ENCODE data around the gene GLB1L.

Gene GLB1L

GRCh38 chr2:219199470-219200211 is 45.6 kb downstream of the GLB1L start:
- no peak overlapping the region for H3K4me3 ChIP-seq (replicated peaks in 1 of 2; ENCODE audit: low read depth in 2 of 2, low read length in 2 of 2)
- DNase-seq (ENCODE audit: low read depth in 2 of 2), result no peak
- TF ChIP-seq, protein P1, sequence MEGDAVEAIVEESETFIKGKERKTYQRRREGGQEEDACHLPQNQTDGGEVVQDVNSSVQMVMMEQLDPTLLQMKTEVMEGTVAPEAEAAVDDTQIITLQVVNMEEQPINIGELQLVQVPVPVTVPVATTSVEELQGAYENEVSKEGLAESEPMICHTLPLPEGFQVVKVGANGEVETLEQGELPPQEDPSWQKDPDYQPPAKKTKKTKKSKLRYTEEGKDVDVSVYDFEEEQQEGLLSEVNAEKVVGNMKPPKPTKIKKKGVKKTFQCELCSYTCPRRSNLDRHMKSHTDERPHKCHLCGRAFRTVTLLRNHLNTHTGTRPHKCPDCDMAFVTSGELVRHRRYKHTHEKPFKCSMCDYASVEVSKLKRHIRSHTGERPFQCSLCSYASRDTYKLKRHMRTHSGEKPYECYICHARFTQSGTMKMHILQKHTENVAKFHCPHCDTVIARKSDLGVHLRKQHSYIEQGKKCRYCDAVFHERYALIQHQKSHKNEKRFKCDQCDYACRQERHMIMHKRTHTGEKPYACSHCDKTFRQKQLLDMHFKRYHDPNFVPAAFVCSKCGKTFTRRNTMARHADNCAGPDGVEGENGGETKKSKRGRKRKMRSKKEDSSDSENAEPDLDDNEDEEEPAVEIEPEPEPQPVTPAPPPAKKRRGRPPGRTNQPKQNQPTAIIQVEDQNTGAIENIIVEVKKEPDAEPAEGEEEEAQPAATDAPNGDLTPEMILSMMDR (IDR thresholded peaks at IDR 0.05; ENCODE audit: low read depth, low read length), result no peak

GRCh38 chr2:219198974-219199373 is 46.3 kb downstream of the GLB1L start:
- DNase-seq (ENCODE audit: low read depth in 2 of 2), result no peak
- no peak overlapping the region for H3K4me3 ChIP-seq (replicated peaks in 1 of 2; ENCODE audit: low read depth in 2 of 2, low read length in 2 of 2)
- TF ChIP-seq, protein P1 (IDR thresholded peaks at IDR 0.05; ENCODE audit: low read depth, low read length), result no peak

DNA sequence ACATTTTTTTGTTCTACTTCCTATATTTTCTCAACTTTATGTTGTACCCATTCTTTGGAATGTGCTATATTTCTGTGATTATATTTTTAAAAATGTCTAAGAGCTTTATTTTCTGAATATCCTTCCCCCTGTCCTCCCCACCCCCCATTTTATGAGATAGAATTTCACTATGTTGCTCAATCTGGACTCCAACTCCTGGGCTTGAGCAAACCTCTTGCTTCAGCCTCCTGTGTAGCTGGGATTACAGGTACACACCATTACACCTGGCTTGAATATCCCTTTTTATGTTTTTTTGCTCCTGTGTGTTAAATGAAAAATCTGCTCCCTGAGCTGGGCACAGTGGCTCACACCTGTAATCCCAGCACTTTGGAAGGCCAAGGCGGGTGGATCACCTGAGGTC is 47.9 kb downstream of the GLB1L start:
- TF ChIP-seq, protein P1 (IDR thresholded peaks at IDR 0.05; ENCODE audit: low read depth, low read length), result no peak
- no peak for DNase-seq (ENCODE audit: low read depth in 2 of 2)
- no peak overlapping the region for H3K4me3 ChIP-seq (replicated peaks in 1 of 2; ENCODE audit: low read depth in 2 of 2, low read length in 2 of 2)

DNA sequence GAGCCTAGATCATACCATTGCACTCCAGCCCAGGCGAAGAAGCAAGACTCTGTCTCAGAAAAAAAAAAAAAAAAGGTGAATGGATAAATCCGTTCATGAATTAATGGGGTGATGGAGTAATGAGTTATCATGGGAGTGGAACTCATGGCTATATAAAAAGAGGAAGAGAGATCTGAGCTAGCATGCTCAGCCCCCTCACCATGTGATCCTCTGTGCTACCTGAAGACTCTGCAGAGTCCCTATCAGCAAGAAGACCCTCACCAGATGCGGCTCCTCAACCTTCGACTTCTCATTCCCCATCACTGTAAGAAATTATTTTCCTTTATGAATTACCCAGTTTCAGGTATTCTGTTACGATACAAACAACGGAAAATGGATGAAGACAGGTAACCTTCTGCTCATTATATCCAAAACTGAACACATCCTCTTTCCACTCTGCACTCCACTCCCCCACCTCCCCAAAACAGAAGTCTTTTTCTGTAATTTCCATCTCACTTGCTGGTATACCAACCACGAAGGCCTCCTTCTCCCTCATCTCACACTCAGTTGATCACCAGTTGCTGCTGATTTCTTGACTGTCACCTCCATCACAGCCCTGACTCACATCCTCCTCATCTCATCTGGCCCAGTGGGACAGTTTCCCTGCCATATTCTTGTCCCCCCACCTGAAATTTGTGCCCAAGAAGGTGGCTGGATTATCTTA is 58.3 kb downstream of the GLB1L start:
- H3K4me3 ChIP-seq (replicated peaks in 1 of 2; ENCODE audit: low read depth in 2 of 2, low read length in 2 of 2), result no peak overlapping the region
- no peak for DNase-seq (ENCODE audit: low read depth in 2 of 2)
- TF ChIP-seq, protein P1 (IDR thresholded peaks at IDR 0.05; ENCODE audit: low read depth, low read length), result no peak
